Activated CD4-positive, alpha-beta T cell treated with anti-CD3 and anti-CD28 coated beads, Interleukin-2, amount 50 U/mL, for 4 hours (primary cell): ENCODE measurements around the gene OR4M2.
"Not testable (repeated sequence)": the region's sequence is repeated elsewhere in the genome, so short reads cannot be mapped to it uniquely, and the experiment has no call there.

Source experiments
- DNase-seq, 2 experiments: peaks; one replicate each; pipeline ENCODE4 v3.0.0-alpha.2; 2020

Gene OR4M2, protein sequence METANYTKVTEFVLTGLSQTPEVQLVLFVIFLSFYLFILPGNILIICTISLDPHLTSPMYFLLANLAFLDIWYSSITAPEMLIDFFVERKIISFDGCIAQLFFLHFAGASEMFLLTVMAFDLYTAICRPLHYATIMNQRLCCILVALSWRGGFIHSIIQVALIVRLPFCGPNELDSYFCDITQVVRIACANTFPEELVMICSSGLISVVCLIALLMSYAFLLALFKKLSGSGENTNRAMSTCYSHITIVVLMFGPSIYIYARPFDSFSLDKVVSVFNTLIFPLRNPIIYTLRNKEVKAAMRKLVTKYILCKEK

GRCh38 chr15:22080227-22080626 lies at the start of gene OR4M2:
OR4M2 (plus strand) TSS chr15:22080527; CDS start chr15:22080625, 98 bp downstream.
- not testable (repeated sequence) for DNase-seq

DNA sequence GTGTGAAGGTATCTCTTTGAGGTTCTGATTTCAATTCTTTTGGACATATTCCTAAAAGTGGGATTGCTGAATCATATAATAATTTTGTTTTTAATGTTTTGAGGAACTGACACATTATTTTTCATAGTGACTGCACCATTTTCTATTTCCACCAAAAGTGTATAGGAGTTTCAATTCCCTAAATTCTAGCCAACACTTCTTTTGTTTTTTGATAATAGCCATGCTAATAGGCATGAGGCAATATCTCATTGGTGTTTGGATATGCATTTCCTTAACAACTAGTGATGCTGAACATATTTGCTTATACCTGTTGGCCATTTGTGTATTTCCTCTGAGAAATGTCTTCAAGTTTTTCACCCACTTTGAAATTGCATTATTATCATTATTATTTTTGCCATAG lies 11.1 kb upstream of the OR4M2 start:
- not testable (repeated sequence) for DNase-seq

- DNase-seq = not testable (repeated sequence)
Observed at GRCh38 chr15:22081386-22081785, 1.1 kb downstream of the OR4M2 start.

DNA sequence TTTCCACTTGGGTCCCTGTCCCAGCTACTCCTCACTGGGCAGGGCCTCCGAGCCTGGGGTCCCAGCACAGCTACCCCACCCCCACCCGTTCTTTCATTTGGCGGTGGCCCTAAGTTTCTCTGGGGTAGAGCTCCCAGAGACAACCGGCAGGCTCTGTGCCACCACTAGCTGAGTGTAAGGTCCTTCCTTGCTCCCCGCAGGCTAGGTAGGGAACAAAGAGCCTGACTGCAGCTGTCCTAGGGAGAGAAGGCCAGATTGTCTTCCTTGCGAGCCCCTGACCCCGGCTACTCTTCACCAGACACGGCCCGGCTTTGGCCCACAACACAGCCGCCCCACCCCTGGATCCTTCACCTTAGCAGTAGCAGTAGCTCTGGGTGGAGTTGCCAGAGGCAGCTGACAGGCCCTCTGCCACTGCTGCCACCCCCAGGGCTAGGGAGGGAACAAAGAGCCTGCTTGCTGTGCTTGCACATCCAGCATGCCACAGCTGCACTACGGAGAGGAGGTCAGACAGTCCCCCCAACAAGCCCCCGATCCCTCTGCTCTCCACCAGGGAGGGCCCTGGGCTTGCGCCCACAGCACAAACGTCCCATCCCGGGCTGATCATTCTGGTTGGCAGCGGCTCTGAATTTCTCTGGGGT lies 18.4 kb downstream of the OR4M2 start:
- DNase-seq = not testable (repeated sequence)

- not testable (repeated sequence) for DNase-seq
Observed at GRCh38 chr15:22099289-22099891, 19.1 kb downstream of the OR4M2 start.

DNA sequence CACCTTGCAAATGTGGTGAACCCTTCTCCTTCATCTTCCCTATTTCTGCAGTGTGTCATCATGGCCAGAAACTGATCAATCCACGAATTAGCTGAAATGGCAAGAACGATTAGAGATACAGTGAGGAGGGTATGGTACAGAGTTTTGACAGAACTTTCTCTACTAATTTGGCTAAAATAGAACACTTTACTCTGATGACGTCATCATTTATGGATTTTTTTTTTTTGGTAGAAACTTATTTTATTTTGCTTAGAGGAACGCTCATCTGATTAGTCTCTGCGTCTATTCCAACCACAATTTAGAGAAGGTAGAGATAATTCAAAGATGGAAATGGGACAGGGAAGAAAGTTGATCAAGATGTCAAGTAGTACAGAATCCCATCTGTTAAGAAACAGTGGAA lies 41.7 kb downstream of the OR4M2 start:
- not testable (repeated sequence) for DNase-seq
